Tibial nerve (tissue), 4 donors: ENCODE measurements around the gene CAB39. TPM values are rescaled to one million over a fixed set of nuclear protein-coding genes. Genes with fewer than 3 reads are reported as not detected.
A peak's percentile ranks its signal among the peaks of the same experiment; 100 is the strongest.

ENCODE experiments used
- DNase-seq, 2 donors: peaks; one replicate each; pipeline ENCODE4 v3.0.0-alpha.2; 2019; ENCODE audit warnings: low spot score in 2 of 2
- H3K27ac ChIP-seq, 4 donors: fragments of 200-600 bp; sonication (generic) in 3 of 4; one replicate each; pipeline ENCODE4 v1.5.1; 2017 to 2019; ENCODE audit warnings: mild to moderate bottlenecking in 1 of 4
- H3K27me3 ChIP-seq, 2 donors: fragments of 200-600 bp; sonication (generic) in 1 of 2; one replicate each; pipeline versions ENCODE4 v1.5.1 to v1.6.0; 2017 to 2019
- H3K36me3 ChIP-seq, 3 donors: fragments of 200-600 bp; sonication (generic); one replicate each; pipeline ENCODE4 v1.5.1; 2018 to 2019
- H3K4me1 ChIP-seq, 4 donors: fragments of 200-600 bp; sonication (generic) in 3 of 4; one replicate each; pipeline ENCODE4 v1.5.1; 2017 to 2019
- H3K4me3 ChIP-seq, 4 donors: fragments of 200-600 bp; sonication (generic) in 3 of 4; one replicate each; pipeline ENCODE4 v1.5.1; 2017 to 2019; ENCODE audit warnings: mild to moderate bottlenecking in 1 of 4, moderate library complexity in 1 of 4
- H3K9me3 ChIP-seq, 4 donors: fragments of 200-600 bp; sonication (generic) in 3 of 4; one replicate each; pipeline ENCODE4 v1.5.1; 2017 to 2019
- EP300 ChIP-seq, 2 donors: sonication (generic); formaldehyde crosslinking; IDR thresholded peaks; one replicate each; pipeline ENCODE4 v1.6.1; 2017; ENCODE audit warnings: antibody characterized with exemption in 2 of 2, mild to moderate bottlenecking in 1 of 2
- POLR2A ChIP-seq, 2 donors: fragments of 450-650 bp; IDR thresholded peaks; one replicate each; pipeline ENCODE4 v1.6.1; 2017; ENCODE audit warnings: antibody characterized with exemption in 2 of 2, mild to moderate bottlenecking in 2 of 2, moderate library complexity in 2 of 2
- WGBS, 2 donors: methylation state at CpG; one replicate each; pipeline ENCODE4 v1.1.5; 2018; 5-methylcytosine and 5-hydroxymethylcytosine counted together
- total RNA-seq, 4 donors: library from RNA; depleted of rRNA; stranded (reverse); fragments of >200 nt; gene quantifications; one replicate each; pipeline ENCODE4 v1.1.0, GENCODE V29; 2016
- TF ChIP-seq, protein P1 (sequence below), 5 experiments: fragments of 200-600 bp in 3 of 5; fragments of 450-650 bp in 2 of 5; sonication (generic) in 3 of 5; IDR thresholded peaks; one replicate each; pipeline ENCODE4 v1.5.1; 2016 to 2019; ENCODE audit warnings: antibody characterized with exemption in 5 of 5, mild to moderate bottlenecking in 3 of 5, moderate library complexity in 2 of 5

The CAB39 gene
- 10 to 100 TPM; 60.0 to 82.2 (median 69.7) TPM for total RNA-seq

DNA sequence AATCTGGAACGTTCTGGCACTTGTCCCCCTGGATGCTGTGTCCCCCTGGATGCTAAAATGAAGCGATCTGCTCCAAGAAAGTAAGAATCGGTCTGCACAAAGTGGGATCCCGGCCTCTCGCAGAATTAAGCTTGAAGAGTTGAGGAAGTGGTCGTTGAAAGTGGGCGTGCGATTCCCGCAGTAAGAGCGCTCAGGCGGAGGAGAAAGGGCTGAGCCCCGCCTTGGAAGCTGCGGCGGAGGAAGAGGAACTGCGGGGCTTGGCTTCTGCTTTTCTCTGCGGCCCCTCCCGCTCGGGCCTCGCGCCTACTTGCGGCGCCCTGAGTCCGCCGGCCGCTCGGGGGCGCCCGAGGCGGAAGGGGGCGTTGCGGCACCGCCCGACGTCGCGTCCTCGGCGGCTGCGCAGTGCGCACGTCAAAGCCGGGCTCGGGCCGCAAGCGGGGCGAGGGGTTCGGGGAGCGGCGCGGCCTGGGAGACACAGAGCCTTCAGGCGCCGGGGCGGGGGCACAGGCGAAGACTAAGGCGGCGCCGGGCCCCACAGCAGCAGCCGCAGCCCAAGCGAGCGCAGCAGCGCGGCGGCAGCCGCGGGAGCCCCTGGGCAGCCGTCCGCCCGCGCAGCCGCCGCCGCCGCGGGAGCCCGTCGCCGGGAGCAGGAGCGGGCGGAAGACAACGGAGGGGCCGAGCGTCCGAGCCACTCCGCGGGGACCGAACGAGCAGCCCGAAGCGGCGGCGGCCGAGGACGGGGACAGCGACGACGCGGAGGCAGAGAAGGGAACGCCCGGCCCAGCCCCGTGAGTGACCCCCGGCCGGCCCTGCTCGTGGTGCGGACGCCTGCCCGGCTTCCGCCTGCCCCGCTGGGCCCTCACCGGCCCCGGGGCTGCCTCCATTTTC is at the start of gene CAB39:
Gene CAB39 (plus strand): TSS at position 400 of the 888 bp plus-strand sequence. CDS start 47,160 bp downstream, outside the sequence.
- Histone ChIP-seq H3K9me3 (no peaks in the 10 kb centered on the region), H3K27me3 (no peaks in the 10 kb centered on the region), H3K4me1 (peaks cover 0 to 48% (median 21%) of the 10 kb centered on the region in 4 donors), H3K36me3 (no peaks in the 10 kb centered on the region), H3K4me3 (peak within 1 kb of the TSS; percentile 44 to 98 (median 91)), H3K27ac (peak within 1 kb of the TSS; percentile 66 to 97 (median 94))
- TF ChIP-seq EP300 (IDR thresholded peaks at IDR 0.05), result peak in 1 of 2 donors; percentile 81
- TF ChIP-seq, protein P1, sequence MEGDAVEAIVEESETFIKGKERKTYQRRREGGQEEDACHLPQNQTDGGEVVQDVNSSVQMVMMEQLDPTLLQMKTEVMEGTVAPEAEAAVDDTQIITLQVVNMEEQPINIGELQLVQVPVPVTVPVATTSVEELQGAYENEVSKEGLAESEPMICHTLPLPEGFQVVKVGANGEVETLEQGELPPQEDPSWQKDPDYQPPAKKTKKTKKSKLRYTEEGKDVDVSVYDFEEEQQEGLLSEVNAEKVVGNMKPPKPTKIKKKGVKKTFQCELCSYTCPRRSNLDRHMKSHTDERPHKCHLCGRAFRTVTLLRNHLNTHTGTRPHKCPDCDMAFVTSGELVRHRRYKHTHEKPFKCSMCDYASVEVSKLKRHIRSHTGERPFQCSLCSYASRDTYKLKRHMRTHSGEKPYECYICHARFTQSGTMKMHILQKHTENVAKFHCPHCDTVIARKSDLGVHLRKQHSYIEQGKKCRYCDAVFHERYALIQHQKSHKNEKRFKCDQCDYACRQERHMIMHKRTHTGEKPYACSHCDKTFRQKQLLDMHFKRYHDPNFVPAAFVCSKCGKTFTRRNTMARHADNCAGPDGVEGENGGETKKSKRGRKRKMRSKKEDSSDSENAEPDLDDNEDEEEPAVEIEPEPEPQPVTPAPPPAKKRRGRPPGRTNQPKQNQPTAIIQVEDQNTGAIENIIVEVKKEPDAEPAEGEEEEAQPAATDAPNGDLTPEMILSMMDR (IDR thresholded peaks at IDR 0.05), result peak; percentile 92 to 97 (median 94)
- TF ChIP-seq POLR2A (IDR thresholded peaks at IDR 0.05), result peak; percentile 55 to 82
- peak; percentile 65 to 69 for DNase-seq
- 0% methylated on average over 20 to 28 of the region's 110 CpGs for whole genome bisulfite sequencing, 2 donors

DNA sequence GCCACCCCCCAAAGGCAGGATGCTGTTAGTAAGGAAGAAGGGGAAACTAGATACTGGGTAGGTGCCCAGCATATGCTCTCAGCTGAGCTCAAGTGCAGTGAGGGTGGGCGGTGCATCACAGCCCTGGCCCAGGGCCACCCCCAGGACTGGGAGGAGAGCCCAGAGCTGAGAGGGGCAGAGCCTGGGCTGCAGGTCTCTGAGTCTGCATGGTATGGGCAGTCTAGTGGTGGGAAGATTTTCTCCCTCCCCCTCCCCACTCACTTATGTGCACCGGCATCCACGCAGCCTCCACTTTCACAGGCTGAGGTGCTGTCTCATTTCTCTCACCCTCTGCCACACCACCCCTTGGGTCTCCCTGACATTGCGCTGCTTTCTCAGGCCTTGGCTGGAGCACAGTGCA is 48.5 kb upstream of the CAB39 start:
- Histone ChIP-seq H3K9me3 (no peaks in the 10 kb centered on the region), H3K36me3 (no peaks in the 10 kb centered on the region), H3K4me1 (peaks cover 0 to 19% (median 2%) of the 10 kb centered on the region in 4 donors), H3K27ac (no peak overlapping the region), H3K4me3 (no peak overlapping the region), H3K27me3 (no peaks in the 10 kb centered on the region)
- WGBS, 2 donors, result 65 to 72% methylated on average over 4 of the region's 4 CpGs
- TF ChIP-seq POLR2A (IDR thresholded peaks at IDR 0.05) (no peak), EP300 (IDR thresholded peaks at IDR 0.05) (no peak)
- TF ChIP-seq, protein P1 (IDR thresholded peaks at IDR 0.05), result no peak
- no peak for DNase-seq

DNA sequence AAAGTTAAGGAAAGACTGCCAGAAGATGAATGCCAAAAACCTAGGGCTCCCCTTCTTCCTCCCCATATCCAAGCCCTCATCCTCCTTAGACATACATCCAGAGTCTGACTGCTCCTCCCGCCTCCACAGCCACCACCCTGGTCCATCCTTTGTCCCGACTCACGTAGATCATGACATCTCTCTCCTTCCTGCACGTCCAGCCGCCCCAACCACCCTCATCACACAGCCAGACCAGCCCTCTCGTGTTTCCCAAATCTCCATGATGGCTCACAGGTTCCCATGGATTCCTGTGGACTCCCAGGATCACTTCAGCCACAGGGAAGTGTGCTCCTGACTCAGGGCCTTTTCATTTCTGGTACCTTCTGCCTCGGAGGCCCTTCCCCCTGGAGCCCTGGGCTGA is 47.8 kb upstream of the CAB39 start:
- H3K36me3 ChIP-seq, result no peaks in the 10 kb centered on the region
- 81 to 86% methylated on average over 7 of the region's 7 CpGs for WGBS, 2 donors
- peaks cover 0 to 23% (median 2%) of the 10 kb centered on the region in 4 donors for H3K4me1 ChIP-seq
- TF ChIP-seq, protein P1 (IDR thresholded peaks at IDR 0.05), result no peak
- TF ChIP-seq POLR2A (IDR thresholded peaks at IDR 0.05) (no peak), EP300 (IDR thresholded peaks at IDR 0.05) (no peak)
- H3K9me3 ChIP-seq, result no peaks in the 10 kb centered on the region
- H3K4me3 ChIP-seq, result no peak overlapping the region
- no peaks in the 10 kb centered on the region for H3K27me3 ChIP-seq
- H3K27ac ChIP-seq, result no peak overlapping the region
- DNase-seq, result no peak

DNA sequence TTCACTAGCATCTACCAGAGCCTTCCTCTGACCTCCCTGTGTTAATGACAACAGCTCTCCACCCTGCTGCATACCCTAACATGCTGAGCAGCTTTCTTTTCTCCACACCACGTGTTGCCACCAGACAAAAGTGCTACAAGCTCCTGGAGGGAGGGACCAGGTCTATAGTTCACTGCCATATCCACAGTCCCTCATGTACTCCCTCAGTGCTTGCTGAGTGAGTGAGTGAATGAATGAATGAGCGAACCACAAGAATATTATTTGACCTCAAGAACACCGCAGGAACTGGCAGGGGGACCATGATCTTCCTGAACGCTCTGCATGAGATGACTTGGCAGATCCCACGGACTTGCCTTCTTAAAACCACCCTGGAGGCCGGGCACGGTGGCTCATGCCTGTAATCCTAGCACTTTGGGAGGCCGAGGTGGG is 47.4 kb upstream of the CAB39 start:
- no peaks in the 10 kb centered on the region for H3K27me3 ChIP-seq
- H3K4me1 ChIP-seq, result peaks cover 0 to 21% (median 2%) of the 10 kb centered on the region in 4 donors
- DNase-seq, result no peak
- H3K4me3 ChIP-seq, result no peak overlapping the region
- H3K9me3 ChIP-seq, result no peaks in the 10 kb centered on the region
- 73 to 82% methylated on average over 8 of the region's 8 CpGs for WGBS, 2 donors
- H3K27ac ChIP-seq, result no peak overlapping the region
- TF ChIP-seq, protein P1 (IDR thresholded peaks at IDR 0.05), result no peak
- TF ChIP-seq EP300 (IDR thresholded peaks at IDR 0.05) (no peak), POLR2A (IDR thresholded peaks at IDR 0.05) (no peak)
- H3K36me3 ChIP-seq, result no peaks in the 10 kb centered on the region

DNA sequence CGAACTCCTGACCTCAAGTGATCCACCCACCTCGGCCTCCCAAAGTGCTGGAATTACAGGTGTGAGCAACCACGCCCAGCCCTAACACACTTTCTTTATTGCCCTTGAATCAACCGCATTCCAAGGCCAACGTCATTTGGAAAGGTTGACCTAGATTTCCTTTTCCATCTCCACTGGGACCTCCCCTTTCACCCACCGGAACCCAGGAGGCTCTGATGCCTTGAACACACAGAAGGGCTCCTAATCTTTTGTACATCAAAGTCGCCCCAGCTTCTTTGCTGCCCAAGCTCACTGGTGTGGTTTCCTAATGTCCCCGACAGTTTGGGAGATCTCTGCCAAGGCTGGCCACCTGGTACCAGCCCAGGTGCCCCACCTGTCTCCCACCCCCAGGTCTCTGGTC is 46.2 kb upstream of the CAB39 start:
- Histone ChIP-seq H3K4me3 (no peak overlapping the region), H3K9me3 (no peaks in the 10 kb centered on the region), H3K36me3 (no peaks in the 10 kb centered on the region), H3K4me1 (peaks cover 0 to 12% (median 2%) of the 10 kb centered on the region in 4 donors), H3K27ac (peak overlapping the region in 3 of 4 donors; percentile 19 to 55 (median 51)), H3K27me3 (no peaks in the 10 kb centered on the region)
- DNase-seq, result no peak
- TF ChIP-seq EP300 (IDR thresholded peaks at IDR 0.05) (no peak), POLR2A (IDR thresholded peaks at IDR 0.05) (no peak)
- TF ChIP-seq, protein P1 (IDR thresholded peaks at IDR 0.05), result no peak
- 79 to 84% methylated on average over 8 of the region's 8 CpGs for WGBS, 2 donors
